ENCODE measurements around the gene STOM. TPM values are rescaled to one million over a fixed set of nuclear protein-coding genes. Genes with fewer than 3 reads are reported as not detected.

Gene STOM
- total RNA-seq, 1 experiment from 2014 or later = 32.8 TPM

DNA sequence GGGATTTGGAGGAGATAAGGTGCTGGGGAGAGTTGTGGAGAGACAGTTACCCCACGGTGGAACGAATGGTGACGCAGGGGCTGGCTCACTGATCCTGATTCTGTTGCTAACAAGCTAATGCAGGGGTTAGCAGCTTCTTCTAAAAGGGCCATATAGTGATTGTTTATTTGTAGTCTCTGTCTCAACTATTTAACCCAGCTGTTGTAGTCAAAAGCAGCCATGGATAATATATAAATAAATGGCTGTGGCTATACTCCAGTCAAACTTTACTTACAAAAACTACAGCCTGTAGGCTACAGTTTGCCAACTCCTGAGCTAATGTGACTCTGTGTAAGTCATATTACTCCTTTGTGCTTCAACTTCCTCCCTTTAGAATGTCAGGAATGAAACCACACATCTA, 21.8 kb downstream of the STOM start:
- H3K4me1 ChIP-seq = peaks cover 36% of the 10 kb centered on the region
- DNase-seq = peak; percentile 45 to 61
- no peak overlapping the region for H3K4me3 ChIP-seq
- no peak overlapping the region; the same call in 1 of the 2 replicates for H3K27ac ChIP-seq
- H3K36me3 ChIP-seq = no peaks in the 10 kb centered on the region
- H3K27me3 ChIP-seq = no peaks in the 10 kb centered on the region
- no peaks in the 10 kb centered on the region for H3K9me3 ChIP-seq (replicated peaks)

DNA sequence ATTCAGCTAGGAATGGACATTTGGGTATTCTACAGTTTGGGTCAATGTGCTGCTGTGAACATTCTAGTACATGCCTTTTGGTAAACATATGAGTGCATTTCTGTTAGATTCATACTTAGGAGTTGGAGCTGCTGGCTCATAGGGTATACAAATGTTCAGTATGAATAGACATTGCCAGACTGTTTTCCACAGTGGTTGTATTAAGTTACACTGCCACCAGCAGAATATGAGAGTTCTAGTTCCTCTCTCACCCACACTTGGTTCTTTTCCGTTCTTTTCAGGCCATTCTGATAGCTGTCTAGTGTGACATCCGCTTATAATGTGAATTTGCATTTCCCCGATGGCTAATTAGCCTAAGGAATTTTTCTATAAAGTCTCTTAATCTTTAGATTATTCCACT, 25.0 kb downstream of the STOM start:
- no peaks in the 10 kb centered on the region for H3K36me3 ChIP-seq
- no peaks in the 10 kb centered on the region for H3K27me3 ChIP-seq
- DNase-seq = peak in 1 of 2 experiments; percentile 38
- H3K9me3 ChIP-seq (replicated peaks) = no peaks in the 10 kb centered on the region
- no peak overlapping the region for H3K27ac ChIP-seq
- no peak overlapping the region for H3K4me3 ChIP-seq
- peaks cover 16% of the 10 kb centered on the region for H3K4me1 ChIP-seq

DNA sequence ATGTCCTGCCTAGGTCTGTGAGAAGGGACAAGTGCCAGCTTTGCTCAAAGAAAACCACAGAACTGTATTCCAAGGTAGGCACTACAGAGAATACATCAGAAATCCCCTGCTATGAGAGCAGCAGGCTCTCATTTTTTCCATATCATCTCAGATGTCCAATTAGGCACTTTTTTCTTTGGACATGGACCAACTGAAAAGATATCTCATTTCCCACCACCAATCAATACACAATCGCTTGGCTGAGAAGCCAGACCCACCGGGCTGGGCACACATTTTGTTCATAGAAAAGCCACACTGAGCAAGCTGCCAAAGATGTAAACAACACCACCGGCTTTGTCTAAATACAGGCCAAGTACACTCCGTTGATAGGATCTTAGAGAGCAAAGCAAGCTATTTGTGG, 25.9 kb downstream of the STOM start:
- Histone ChIP-seq H3K27ac (no peak overlapping the region), H3K27me3 (no peaks in the 10 kb centered on the region), H3K36me3 (no peaks in the 10 kb centered on the region), H3K4me3 (no peak overlapping the region), H3K9me3 (replicated peaks) (no peaks in the 10 kb centered on the region), H3K4me1 (peaks cover 16% of the 10 kb centered on the region)
- DNase-seq = no peak

DNA sequence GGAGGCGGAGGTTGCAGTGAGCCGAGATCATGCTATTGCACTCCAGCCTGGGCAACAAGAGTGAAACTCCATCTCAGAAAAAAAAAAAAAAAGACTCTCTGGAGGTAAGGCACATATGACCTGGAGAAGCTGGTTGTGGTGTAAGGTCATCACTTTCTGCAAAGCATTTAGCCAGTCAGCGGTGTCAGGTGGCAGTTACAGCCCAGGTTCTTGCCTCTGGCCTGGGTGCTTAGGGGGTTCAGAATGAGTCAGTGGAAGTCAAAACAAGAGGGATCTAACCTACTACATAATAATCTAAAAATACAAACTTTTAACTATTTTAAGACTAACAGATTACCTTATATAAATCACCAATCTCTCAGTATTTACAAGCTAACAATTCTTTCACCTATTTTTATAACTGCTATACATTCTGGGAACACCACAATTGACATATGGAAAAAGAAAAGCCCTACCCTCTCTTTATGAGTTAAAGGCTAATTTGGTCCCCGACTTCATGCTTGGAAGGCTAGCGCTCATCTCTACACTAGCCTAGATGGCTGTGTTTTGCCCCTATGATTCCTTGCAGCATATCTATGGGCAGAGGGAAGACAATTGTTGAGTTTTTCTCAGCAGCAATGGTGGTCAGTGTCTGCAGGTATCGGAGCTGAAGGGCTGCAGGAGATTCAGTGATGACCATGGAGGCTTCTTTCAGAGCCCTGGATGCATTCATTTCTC, 29.2 kb downstream of the STOM start:
- no peaks in the 10 kb centered on the region for H3K9me3 ChIP-seq (replicated peaks)
- H3K4me3 ChIP-seq = no peak overlapping the region
- no peak overlapping the region for H3K27ac ChIP-seq
- H3K27me3 ChIP-seq = no peaks in the 10 kb centered on the region
- H3K4me1 ChIP-seq = peaks cover 10% of the 10 kb centered on the region
- DNase-seq = peak in 1 of 2 experiments; percentile 45
- H3K36me3 ChIP-seq = no peaks in the 10 kb centered on the region

DNA sequence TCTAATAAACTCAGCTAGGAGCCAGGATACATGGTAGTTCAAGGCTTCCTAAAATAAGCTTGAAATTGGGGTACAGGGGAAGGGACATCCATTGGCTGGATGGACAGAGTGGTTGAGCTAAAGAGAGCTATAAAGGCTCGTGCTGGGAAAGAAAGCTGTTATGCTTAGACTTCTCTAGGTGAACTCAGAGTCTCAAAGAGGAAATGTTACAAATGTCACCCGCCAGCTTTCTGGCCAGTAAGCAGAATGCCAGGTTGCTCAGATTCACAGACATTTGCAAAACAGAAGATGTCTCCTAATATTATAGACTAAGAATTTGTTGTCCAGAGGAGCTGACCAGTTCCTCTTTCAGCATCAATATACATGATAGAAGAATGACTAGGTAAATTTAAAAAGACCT, 30.6 kb downstream of the STOM start:
- H3K27me3 ChIP-seq = no peaks in the 10 kb centered on the region
- no peaks in the 10 kb centered on the region for H3K36me3 ChIP-seq
- no peak overlapping the region for H3K27ac ChIP-seq
- H3K9me3 ChIP-seq (replicated peaks) = no peaks in the 10 kb centered on the region
- no peak for DNase-seq
- H3K4me1 ChIP-seq = peaks cover 3% of the 10 kb centered on the region; the same call in 1 of the 2 replicates
- H3K4me3 ChIP-seq = no peak overlapping the region

DNA sequence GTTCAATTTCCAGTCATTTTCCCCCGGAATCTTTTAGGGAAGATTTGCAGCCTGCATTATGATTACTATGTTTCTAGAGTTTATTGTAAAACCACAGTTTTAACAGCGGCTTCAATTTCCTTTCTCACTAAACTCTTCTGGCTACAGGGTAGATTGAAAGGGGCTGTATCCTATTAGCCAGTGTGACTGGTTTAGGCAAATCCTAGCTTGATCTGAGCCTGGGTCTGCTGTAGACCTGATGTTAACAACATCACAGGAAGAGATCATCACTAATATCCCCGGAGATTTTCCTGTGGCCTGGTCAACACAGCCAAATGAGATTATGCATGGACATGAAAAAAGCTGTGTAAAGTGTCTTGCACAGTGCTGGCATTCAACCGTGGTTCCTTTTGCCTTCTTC, 33.4 kb downstream of the STOM start:
- Histone ChIP-seq H3K4me1 (no peaks in the 10 kb centered on the region), H3K4me3 (no peak overlapping the region), H3K27ac (no peak overlapping the region), H3K9me3 (replicated peaks) (no peaks in the 10 kb centered on the region), H3K27me3 (no peaks in the 10 kb centered on the region), H3K36me3 (no peaks in the 10 kb centered on the region)
- no peak for DNase-seq

DNA sequence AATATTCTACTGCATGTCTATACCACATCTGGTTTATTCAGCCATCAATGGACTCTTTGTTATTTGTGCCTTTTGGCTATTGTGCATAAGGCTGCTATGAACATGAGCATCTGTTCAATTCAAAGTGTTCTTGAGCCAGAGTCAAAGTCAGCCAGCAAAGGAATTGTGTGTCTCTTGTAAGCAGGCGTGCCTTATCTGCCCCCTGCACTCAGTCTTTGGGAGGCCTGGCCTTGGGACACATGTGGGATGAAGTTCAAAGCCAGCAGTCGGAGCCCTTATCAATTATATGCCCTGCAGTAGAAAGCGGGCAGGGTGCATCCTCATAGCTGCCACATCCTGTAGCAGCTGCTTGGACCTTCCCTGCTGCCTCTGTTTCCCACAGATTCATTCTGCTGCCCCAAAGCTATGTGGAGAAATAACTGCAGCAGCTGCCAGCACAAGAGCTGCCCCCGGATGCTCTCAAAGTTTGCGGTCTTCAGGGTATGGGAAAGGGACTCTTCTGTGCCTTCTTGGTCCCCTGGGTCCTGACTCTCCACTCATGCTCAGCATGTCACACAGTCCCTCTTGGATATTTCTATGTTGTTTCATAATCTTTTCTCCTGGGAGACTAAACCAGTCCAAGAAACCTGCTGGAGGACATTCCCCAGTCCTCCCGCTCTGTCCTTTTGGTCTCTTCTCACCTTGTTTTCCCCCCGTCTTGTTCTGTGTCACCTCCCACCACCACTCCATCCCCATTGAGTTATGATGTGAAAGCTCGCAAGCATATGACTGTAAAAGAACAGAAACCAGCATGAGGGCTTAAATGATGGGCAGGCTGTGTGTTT, 35.9 kb downstream of the STOM start:
- no peaks in the 10 kb centered on the region for H3K4me1 ChIP-seq
- H3K4me3 ChIP-seq = no peak overlapping the region
- DNase-seq = peak; percentile 32 to 63
- no peaks in the 10 kb centered on the region for H3K27me3 ChIP-seq
- no peaks in the 10 kb centered on the region for H3K36me3 ChIP-seq
- no peaks in the 10 kb centered on the region for H3K9me3 ChIP-seq (replicated peaks)
- H3K27ac ChIP-seq = no peak overlapping the region

DNA sequence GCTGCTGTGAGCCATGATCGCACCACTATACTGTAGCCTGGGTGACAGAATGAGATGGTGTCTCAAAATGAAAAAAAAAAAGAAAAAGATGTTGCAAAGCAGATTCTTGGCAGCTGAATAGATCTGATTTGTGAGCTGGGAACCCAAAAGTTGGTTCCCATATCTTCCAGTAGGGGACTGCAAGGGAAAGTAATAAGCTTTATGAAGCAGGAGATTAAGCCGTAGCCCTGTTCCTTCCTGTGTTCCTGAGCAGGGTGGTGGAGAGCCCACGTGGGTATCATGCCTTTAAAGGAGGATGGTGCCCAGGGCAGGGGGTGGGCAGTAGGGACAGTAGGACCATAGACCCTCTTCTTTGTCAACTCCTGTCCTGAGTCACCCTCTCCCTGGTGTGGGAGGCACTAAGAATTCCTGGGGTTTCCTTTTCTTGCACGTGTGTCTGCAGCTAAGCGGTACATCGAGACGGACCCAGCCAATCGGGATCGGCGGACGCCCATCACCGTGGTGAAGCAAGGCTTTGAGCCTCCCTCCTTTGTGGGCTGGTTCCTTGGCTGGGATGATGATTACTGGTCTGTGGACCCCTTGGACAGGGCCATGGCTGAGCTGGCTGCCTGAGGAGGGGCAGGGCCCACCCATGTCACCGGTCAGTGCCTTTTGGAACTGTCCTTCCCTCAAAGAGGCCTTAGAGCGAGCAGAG, 37.9 kb downstream of the STOM start:
- no peaks in the 10 kb centered on the region for H3K36me3 ChIP-seq
- H3K27me3 ChIP-seq = no peaks in the 10 kb centered on the region
- no peaks in the 10 kb centered on the region for H3K9me3 ChIP-seq (replicated peaks)
- H3K4me1 ChIP-seq = no peaks in the 10 kb centered on the region
- H3K27ac ChIP-seq = no peak overlapping the region
- H3K4me3 ChIP-seq = no peak overlapping the region
- DNase-seq = no peak

DNA sequence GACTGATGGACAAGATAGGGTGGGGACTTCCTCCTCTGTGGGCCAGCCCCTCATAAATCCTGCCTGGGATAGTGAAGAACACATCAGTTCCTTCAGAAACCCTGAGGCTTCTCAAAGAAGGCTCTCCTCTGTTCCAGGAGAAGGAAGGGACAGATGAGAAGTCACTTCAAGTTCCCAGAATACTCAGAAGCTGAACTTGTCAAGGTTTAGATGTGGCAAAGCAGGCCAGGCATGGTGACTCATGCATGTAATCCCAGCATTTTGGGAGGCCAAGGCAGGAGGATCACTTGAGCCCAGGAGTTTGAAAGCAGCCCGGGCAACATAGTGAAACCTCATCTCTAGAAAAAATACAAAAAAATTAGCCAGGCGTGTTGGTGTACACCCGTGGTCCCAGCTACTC, 38.5 kb downstream of the STOM start:
- no peak overlapping the region for H3K4me3 ChIP-seq
- H3K4me1 ChIP-seq = no peaks in the 10 kb centered on the region; the same call in 1 of the 2 replicates
- H3K36me3 ChIP-seq = no peaks in the 10 kb centered on the region
- H3K27me3 ChIP-seq = no peaks in the 10 kb centered on the region
- DNase-seq = no peak
- H3K9me3 ChIP-seq (replicated peaks) = no peaks in the 10 kb centered on the region
- no peak overlapping the region for H3K27ac ChIP-seq

DNA sequence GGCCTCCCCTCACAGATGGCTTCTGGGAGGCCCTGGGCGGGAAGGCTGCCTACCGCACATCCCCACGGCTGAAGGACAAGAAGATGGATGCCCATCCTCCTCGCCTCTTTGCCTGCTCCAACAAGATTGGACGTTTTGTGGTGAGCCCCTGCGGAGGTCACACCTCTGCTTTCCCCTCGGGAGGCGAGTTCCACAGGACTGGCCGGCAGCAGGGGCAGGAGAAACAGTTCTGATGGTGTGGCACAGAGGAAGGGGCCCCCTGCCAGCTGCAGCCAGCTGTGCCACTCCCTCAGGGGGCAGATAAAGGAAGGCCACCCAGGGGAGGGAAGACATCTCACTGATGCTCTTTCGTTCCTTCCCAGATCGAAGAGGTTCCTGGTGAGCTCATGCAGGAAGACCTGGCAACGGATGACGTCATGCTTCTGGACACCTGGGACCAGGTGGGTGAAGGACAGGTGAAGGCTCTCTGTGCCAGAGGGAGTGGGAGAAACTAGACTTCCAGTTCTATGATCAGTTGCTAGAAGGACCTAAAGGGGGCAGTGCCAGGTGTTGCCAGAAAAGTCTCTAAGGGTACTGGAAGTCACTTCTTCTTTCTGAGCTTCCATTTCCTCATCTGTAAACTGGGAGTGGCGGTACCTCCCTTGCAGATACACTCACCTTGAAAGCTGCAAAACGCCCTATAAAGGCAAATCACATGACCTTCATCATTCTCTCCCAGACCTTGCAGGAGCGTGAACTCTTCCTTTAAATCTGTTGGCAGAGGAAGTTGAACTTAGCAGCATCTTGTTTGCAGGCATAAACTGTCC, 41.0 kb downstream of the STOM start:
- Histone ChIP-seq H3K4me1 (peaks cover 5% of the 10 kb centered on the region; the same call in 1 of the 2 replicates), H3K27ac (no peak overlapping the region), H3K9me3 (replicated peaks) (no peaks in the 10 kb centered on the region), H3K4me3 (no peak overlapping the region), H3K36me3 (no peaks in the 10 kb centered on the region), H3K27me3 (no peaks in the 10 kb centered on the region)
- no peak for DNase-seq

DNA sequence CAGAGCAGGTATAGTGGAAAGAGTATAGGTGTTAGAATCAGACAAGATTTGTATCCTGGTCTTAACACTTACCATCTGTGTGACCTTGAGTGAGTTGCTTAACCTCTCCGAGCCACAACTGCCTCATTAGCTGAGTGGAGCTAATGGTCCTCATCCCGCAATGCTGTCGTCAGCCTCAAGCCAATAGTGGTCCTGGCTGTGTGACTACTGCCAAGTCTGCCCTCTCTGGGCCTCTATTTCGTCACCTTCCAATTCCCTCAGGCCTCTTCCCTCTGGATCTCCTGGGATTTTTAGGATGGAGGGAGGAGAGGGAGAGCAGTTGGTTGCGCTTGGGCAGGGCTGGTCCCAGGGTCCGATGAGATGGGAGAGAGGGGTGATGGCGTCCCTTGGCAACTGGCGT, 41.6 kb downstream of the STOM start:
- no peak overlapping the region for H3K4me3 ChIP-seq
- H3K4me1 ChIP-seq = peaks cover 5% of the 10 kb centered on the region; the same call in 1 of the 2 replicates
- H3K27ac ChIP-seq = no peak overlapping the region
- no peaks in the 10 kb centered on the region for H3K36me3 ChIP-seq
- no peaks in the 10 kb centered on the region for H3K27me3 ChIP-seq
- DNase-seq = no peak
- no peaks in the 10 kb centered on the region for H3K9me3 ChIP-seq (replicated peaks)

DNA sequence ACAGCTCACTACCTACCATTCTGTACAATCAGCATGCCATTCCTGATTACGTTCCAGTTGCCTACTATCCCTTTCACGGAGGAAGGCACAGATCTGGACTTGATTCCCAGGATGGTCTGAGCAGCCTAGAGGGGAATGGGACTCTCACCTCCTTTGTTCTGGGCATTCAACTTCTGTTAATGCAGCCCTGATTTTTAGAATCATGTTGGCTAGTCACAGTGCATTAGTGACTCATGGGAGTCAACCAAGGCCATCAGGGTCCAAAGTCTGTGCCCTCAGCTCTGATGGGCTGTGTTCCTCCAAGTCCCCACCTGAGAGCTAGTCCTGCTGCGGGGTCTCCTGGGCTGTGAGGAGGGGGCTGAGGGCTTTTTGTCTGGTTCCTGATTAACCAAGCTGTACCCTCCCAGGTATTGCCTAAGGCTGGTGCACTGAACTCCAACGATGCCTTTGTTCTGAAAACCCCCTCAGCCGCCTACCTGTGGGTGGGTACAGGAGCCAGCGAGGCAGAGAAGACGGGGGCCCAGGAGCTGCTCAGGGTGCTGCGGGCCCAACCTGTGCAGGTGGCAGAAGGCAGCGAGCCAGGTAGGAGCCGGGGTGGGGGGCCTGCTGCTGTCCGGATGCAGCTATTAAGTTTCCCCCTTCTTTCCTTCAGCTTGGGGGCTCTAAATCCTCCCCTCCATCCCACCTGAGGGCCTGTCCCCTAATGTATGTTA, 43.0 kb downstream of the STOM start:
- no peaks in the 10 kb centered on the region for H3K36me3 ChIP-seq
- no peak overlapping the region for H3K27ac ChIP-seq
- H3K4me3 ChIP-seq = no peak overlapping the region
- DNase-seq = no peak
- H3K27me3 ChIP-seq = no peaks in the 10 kb centered on the region
- H3K4me1 ChIP-seq = peaks cover 5% of the 10 kb centered on the region; the same call in 1 of the 2 replicates
- H3K9me3 ChIP-seq (replicated peaks) = no peaks in the 10 kb centered on the region

DNA sequence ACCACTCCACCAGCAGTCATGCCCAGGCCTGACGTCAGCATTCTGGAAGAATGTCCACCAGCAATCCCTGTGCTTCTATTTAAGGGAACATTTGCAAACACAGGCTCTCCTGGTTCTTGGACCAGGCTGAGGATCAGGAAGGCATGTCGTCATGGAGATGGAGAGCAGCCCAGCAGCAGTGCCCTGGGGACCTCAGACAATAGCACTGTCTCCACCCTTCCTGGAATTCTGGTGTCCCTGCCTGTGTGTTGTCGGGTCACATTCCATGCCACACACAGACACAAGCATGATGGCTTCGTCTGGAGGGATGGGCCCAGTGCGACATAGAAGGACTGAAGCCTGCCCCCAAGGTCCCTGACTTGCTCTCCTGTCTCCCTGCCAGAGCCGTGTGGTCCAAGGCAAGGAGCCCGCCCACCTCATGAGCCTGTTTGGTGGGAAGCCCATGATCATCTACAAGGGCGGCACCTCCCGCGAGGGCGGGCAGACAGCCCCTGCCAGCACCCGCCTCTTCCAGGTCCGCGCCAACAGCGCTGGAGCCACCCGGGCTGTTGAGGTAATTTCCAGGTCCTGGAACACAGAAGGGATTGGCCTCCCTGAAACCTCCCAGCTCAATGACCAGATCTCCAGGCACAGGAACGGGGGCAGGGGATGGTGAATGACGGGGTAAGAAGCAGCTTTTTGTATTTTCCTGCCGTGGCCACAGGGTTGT, 43.8 kb downstream of the STOM start:
- Histone ChIP-seq H3K36me3 (no peaks in the 10 kb centered on the region), H3K9me3 (replicated peaks) (no peaks in the 10 kb centered on the region), H3K4me1 (peaks cover 5% of the 10 kb centered on the region; the same call in 1 of the 2 replicates), H3K4me3 (no peak overlapping the region), H3K27ac (no peak overlapping the region), H3K27me3 (no peaks in the 10 kb centered on the region)
- DNase-seq = peak in 1 of 2 experiments; percentile 30

All from SJCRH30 (cell line).